WTC11 (cell line): ENCODE data around the gene EPN2. TPM values are rescaled to one million over a fixed set of nuclear protein-coding genes. Genes with fewer than 3 reads are reported as not detected.
A peak's percentile ranks its signal among the peaks of the same experiment; 100 is the strongest.

ENCODE experiments used
- ARID4B ChIP-seq: sonication (generic); formaldehyde crosslinking; IDR thresholded peaks from 2 replicates; pipeline ENCODE4 v1.8.0; 2023; ENCODE audit warnings: missing genetic modification reagents, mild to moderate bottlenecking, borderline replicate concordance
- ATF3 ChIP-seq: sonication (generic); formaldehyde crosslinking; conservative IDR thresholded peaks from 2 replicates; pipeline ENCODE4 v1.8.1; 2022; ENCODE audit warnings: mild to moderate bottlenecking, missing genetic modification reagents
- CTCF ChIP-seq: fragments of 200-600 bp; IDR thresholded peaks from 2 replicates; pipeline ENCODE4 v1.8.0; 2022; ENCODE audit warnings: antibody characterized with exemption
- ELF4 ChIP-seq: sonication (generic); formaldehyde crosslinking; IDR thresholded peaks from 2 replicates; pipeline ENCODE4 v1.8.1; 2022; ENCODE audit warnings: low read depth, mild to moderate bottlenecking, moderate library complexity, missing genetic modification reagents
- FOXK1 ChIP-seq: sonication (generic); formaldehyde crosslinking; IDR thresholded peaks from 2 replicates; pipeline ENCODE4 v1.8.0; 2022; ENCODE audit warnings: mild to moderate bottlenecking, moderate library complexity, missing genetic modification reagents
- FOXP1 ChIP-seq: sonication (generic); formaldehyde crosslinking; IDR thresholded peaks from 2 replicates; pipeline ENCODE4 v1.8.0; 2022; ENCODE audit warnings: missing genetic modification reagents, mild to moderate bottlenecking, moderate library complexity, borderline replicate concordance
- GABPB1 ChIP-seq: sonication (generic); formaldehyde crosslinking; IDR thresholded peaks from 2 replicates; pipeline ENCODE4 v1.8.1; 2023; ENCODE audit warnings: mild to moderate bottlenecking, missing genetic modification reagents
- IRF1 ChIP-seq: sonication (generic); formaldehyde crosslinking; IDR thresholded peaks from 2 replicates; pipeline ENCODE4 v1.8.0; 2023; ENCODE audit warnings: missing genetic modification reagents
- JAZF1 ChIP-seq: fragments of 250-450 bp; sonication (Bioruptor Pico); IDR thresholded peaks from 2 replicates; pipeline ENCODE4 v1.9.0; 2021; ENCODE audit warnings: moderate library complexity, mild to moderate bottlenecking, inconsistent platforms
- MXD4 ChIP-seq: fragments of 250-450 bp; sonication (Bioruptor Pico); IDR thresholded peaks from 2 replicates; pipeline ENCODE4 v1.8.0; 2021; ENCODE audit warnings: mild to moderate bottlenecking, moderate library complexity, borderline replicate concordance
- NFATC4 ChIP-seq: fragments of 250-450 bp; sonication (Bioruptor Pico); IDR thresholded peaks from 2 replicates; pipeline ENCODE4 v1.9.0; 2021; ENCODE audit warnings: mild to moderate bottlenecking
- NFYB ChIP-seq: sonication (generic); formaldehyde crosslinking; conservative IDR thresholded peaks from 2 replicates; pipeline ENCODE4 v1.8.0; 2022; ENCODE audit warnings: low read depth, missing genetic modification reagents
- NR1H2 ChIP-seq: sonication (generic); formaldehyde crosslinking; IDR thresholded peaks from 2 replicates; pipeline ENCODE4 v1.9.0; 2021; ENCODE audit warnings: mild to moderate bottlenecking, moderate library complexity, missing genetic modification reagents
- PRDM15 ChIP-seq: sonication (generic); formaldehyde crosslinking; IDR thresholded peaks from 2 replicates; pipeline ENCODE4 v1.8.0; 2022; ENCODE audit warnings: missing genetic modification reagents
- PRRX2 ChIP-seq: fragments of 250-450 bp; sonication (Bioruptor Pico); IDR thresholded peaks from 2 replicates; pipeline ENCODE4 v1.8.0; 2021; ENCODE audit warnings: mild to moderate bottlenecking
- SMAD4 ChIP-seq: sonication (generic); formaldehyde crosslinking; IDR thresholded peaks from 2 replicates; pipeline ENCODE4 v1.8.0; 2022; ENCODE audit warnings: mild to moderate bottlenecking, missing genetic modification reagents
- SP1 ChIP-seq: sonication (generic); formaldehyde crosslinking; conservative IDR thresholded peaks from 2 replicates; pipeline ENCODE4 v1.8.1; 2022; ENCODE audit warnings: missing genetic modification reagents
- ZBTB21 ChIP-seq: sonication (generic); formaldehyde crosslinking; IDR thresholded peaks from 2 replicates; pipeline ENCODE4 v1.8.1; 2023; ENCODE audit warnings: mild to moderate bottlenecking, missing genetic modification reagents, borderline replicate concordance
- ZMAT4 ChIP-seq: fragments of 250-450 bp; sonication (Bioruptor Pico); IDR thresholded peaks from 2 replicates; pipeline ENCODE4 v1.9.0; 2021; ENCODE audit warnings: mild to moderate bottlenecking
- ZNF121 ChIP-seq: sonication (generic); formaldehyde crosslinking; IDR thresholded peaks from 2 replicates; pipeline ENCODE4 v1.8.0; 2023; ENCODE audit warnings: missing genetic modification reagents
- ZNF219 ChIP-seq: sonication (generic); formaldehyde crosslinking; IDR thresholded peaks from 2 replicates; pipeline ENCODE4 v1.8.0; 2023; ENCODE audit warnings: missing genetic modification reagents, mild to moderate bottlenecking, borderline replicate concordance
- ZNF263 ChIP-seq: sonication (generic); formaldehyde crosslinking; IDR thresholded peaks from 2 replicates; pipeline ENCODE4 v1.8.1; 2022; ENCODE audit warnings: low read depth, mild to moderate bottlenecking, moderate library complexity, missing genetic modification reagents
- ZNF425 ChIP-seq: fragments of 250-450 bp; sonication (Bioruptor Pico); conservative IDR thresholded peaks from 2 replicates; pipeline ENCODE4 v1.9.0; 2021; ENCODE audit warnings: mild to moderate bottlenecking
- ZNF512 ChIP-seq: sonication (generic); formaldehyde crosslinking; IDR thresholded peaks from 2 replicates; pipeline ENCODE4 v1.8.1; 2022; ENCODE audit warnings: missing genetic modification reagents, borderline replicate concordance
- total RNA-seq: library from RNA; stranded (reverse); gene quantifications from 3 replicates; pipeline ENCODE4 v1.2.3, GENCODE V29; 2021

Gene EPN2
- total RNA-seq, 1 experiment from 2014 or later, result 48.8 TPM

GRCh38 chr17:19377602-19378415 lies 140.6 kb downstream of the EPN2 start (continued):
- no peak for TF ChIP-seq PRDM15 (CRISPR knock-in tag)
- TF ChIP-seq FOXK1 (CRISPR knock-in tag), result peak; percentile 48
- TF ChIP-seq CTCF, result no peak
- TF ChIP-seq ATF3 (CRISPR knock-in tag), result no peak
- TF ChIP-seq MXD4 (CRISPR knock-in tag), result no peak
- TF ChIP-seq JAZF1 (CRISPR knock-in tag), result no peak
- no peak for TF ChIP-seq IRF1 (CRISPR knock-in tag)
- no peak for TF ChIP-seq SMAD4 (CRISPR knock-in tag)
- peak; percentile 81; the same call in 1 of the 2 replicates for TF ChIP-seq SP1
- no peak for TF ChIP-seq ZNF219 (CRISPR knock-in tag)
- TF ChIP-seq ZNF512 (CRISPR knock-in tag), result no peak
- TF ChIP-seq ELF4 (CRISPR knock-in tag), result no peak
- TF ChIP-seq ZNF263 (CRISPR knock-in tag), result no peak
- no peak for TF ChIP-seq ZMAT4
- no peak for TF ChIP-seq ZNF425 (CRISPR knock-in tag)
- TF ChIP-seq GABPB1 (CRISPR knock-in tag), result peak; percentile 26; the same call in 1 of the 2 replicates
- TF ChIP-seq NFYB (CRISPR knock-in tag), result peak; percentile 81
- TF ChIP-seq PRRX2 (CRISPR knock-in tag), result no peak
- no peak for TF ChIP-seq NR1H2 (CRISPR knock-in tag)
- no peak for TF ChIP-seq ARID4B
- no peak for TF ChIP-seq ZNF121 (CRISPR knock-in tag)
- no peak for TF ChIP-seq NFATC4 (CRISPR knock-in tag)
- peak; percentile 62; the same call in 1 of the 2 replicates for TF ChIP-seq FOXP1 (CRISPR knock-in tag)
- TF ChIP-seq ZBTB21 (CRISPR knock-in tag), result peak; percentile 61; the same call in 1 of the 2 replicates
